BLaER1 (cell line): ENCODE data around the gene FSIP1.

Experiments
- H3K27ac ChIP-seq: shearing (Covaris generic); formaldehyde crosslinking; 2 replicates; pipeline ENCODE4 v1.8.1; 2022
- H3K27me3 ChIP-seq: shearing (Covaris generic); formaldehyde crosslinking; 2 replicates; pipeline ENCODE4 v1.8.1; 2022
- H3K36me3 ChIP-seq: shearing (Covaris generic); formaldehyde crosslinking; 2 replicates; pipeline ENCODE4 v1.8.1; 2022
- H3K4me1 ChIP-seq: shearing (Covaris generic); formaldehyde crosslinking; 2 replicates; pipeline ENCODE4 v1.8.1; 2022
- H3K4me2 ChIP-seq: shearing (Covaris generic); formaldehyde crosslinking; 2 replicates; pipeline ENCODE4 v1.8.1; 2022
- H3K4me3 ChIP-seq: shearing (Covaris generic); formaldehyde crosslinking; 2 replicates; pipeline ENCODE4 v1.8.1; 2022
- H3K9ac ChIP-seq: shearing (Covaris generic); formaldehyde crosslinking; 2 replicates; pipeline ENCODE4 v1.8.1; 2022
- H3K9me3 ChIP-seq: shearing (Covaris generic); formaldehyde crosslinking; 2 replicates; pipeline ENCODE4 v1.8.1; 2022
- H4K20me1 ChIP-seq: shearing (Covaris generic); formaldehyde crosslinking; 2 replicates; pipeline ENCODE4 v1.8.1; 2022
- Cebpa-rat ChIP-seq: shearing (Covaris generic); IDR thresholded peaks from 2 replicates; pipeline ENCODE4 v1.8.1; 2022

Gene FSIP1

DNA sequence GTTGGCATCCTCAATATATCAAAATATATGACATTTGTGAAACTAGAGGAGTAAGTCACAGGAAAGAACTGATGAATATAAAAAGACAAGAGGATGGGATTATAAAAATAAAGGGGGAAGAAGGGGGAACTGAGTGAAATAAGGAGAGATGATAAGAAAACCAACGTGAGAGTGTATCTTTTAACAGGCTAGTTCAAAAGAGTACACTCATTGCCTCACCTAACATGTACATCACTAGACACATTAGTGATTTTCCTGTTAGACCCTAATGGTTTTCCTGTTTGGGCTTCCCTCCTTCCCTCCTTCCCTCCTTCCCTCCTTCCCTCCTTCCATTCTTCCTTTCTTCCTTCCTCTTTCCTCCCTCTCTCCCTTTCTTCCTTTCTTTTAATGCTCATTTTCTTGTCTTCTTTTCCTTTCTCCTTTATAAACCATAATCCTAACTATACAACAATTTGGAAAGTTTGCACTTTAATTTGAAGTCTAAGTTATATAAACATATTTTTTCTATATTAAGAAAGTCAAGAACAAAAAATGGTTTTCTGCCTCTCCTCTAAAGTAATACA lies 35.8 kb downstream of the FSIP1 start:
- Histone ChIP-seq H3K9ac (no peak overlapping the region), H3K4me1 (no peaks in the 10 kb centered on the region), H3K4me2 (no peak overlapping the region), H3K4me3 (no peak overlapping the region), H3K27ac (no peak overlapping the region), H4K20me1 (no peaks in the 10 kb centered on the region), H3K27me3 (no peaks in the 10 kb centered on the region), H3K36me3 (no peaks in the 10 kb centered on the region), H3K9me3 (no peaks in the 10 kb centered on the region)
- TF ChIP-seq Cebpa-rat = no peak

DNA sequence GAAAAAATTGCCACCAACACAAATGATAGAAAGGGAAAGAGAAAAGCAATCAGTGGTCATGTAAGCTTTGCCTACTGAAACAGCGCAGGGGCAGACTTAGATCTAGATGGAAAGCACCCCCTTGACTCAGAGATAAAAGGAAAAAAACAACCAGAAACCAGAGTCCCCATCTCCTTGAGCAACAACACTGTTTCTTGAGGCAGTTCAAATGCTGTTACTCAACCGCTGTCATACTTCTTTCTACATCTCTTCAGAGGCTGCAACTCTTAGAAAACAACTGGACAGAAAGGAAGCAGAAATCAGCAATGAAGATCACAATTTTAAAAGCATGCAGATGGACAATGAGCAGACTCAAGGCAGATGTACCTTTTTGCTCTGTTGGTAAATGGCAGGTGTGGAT lies 36.5 kb downstream of the FSIP1 start:
- H3K4me1 ChIP-seq = no peaks in the 10 kb centered on the region
- H4K20me1 ChIP-seq = no peaks in the 10 kb centered on the region
- no peak overlapping the region for H3K27ac ChIP-seq
- no peaks in the 10 kb centered on the region for H3K9me3 ChIP-seq
- no peak overlapping the region for H3K4me2 ChIP-seq
- H3K4me3 ChIP-seq = no peak overlapping the region
- no peaks in the 10 kb centered on the region for H3K27me3 ChIP-seq
- H3K36me3 ChIP-seq = no peaks in the 10 kb centered on the region
- TF ChIP-seq Cebpa-rat = no peak
- H3K9ac ChIP-seq = no peak overlapping the region

DNA sequence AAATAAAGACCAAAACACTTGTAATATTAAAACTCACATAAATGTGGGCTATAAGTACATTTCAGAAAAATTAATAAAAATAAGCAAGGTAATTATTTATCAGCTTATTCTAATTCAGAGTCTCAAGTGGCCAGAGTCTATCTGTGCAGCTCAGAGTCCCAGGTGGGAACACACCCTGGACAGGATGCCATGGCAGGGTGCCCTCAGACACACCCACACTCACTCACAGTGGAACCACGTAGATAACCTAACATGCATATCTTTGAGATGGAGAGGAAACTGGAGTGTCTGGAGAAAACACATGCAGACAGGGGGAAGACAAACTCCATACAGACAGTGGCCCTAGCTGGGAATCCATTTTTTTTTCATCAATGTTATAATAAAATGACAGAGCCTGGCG lies 37.2 kb downstream of the FSIP1 start:
- Histone ChIP-seq H3K27me3 (no peaks in the 10 kb centered on the region), H3K27ac (no peak overlapping the region), H3K9me3 (no peaks in the 10 kb centered on the region), H4K20me1 (no peaks in the 10 kb centered on the region), H3K9ac (no peak overlapping the region), H3K4me3 (no peak overlapping the region), H3K4me1 (no peaks in the 10 kb centered on the region), H3K4me2 (no peak overlapping the region), H3K36me3 (no peaks in the 10 kb centered on the region)
- no peak for TF ChIP-seq Cebpa-rat

DNA sequence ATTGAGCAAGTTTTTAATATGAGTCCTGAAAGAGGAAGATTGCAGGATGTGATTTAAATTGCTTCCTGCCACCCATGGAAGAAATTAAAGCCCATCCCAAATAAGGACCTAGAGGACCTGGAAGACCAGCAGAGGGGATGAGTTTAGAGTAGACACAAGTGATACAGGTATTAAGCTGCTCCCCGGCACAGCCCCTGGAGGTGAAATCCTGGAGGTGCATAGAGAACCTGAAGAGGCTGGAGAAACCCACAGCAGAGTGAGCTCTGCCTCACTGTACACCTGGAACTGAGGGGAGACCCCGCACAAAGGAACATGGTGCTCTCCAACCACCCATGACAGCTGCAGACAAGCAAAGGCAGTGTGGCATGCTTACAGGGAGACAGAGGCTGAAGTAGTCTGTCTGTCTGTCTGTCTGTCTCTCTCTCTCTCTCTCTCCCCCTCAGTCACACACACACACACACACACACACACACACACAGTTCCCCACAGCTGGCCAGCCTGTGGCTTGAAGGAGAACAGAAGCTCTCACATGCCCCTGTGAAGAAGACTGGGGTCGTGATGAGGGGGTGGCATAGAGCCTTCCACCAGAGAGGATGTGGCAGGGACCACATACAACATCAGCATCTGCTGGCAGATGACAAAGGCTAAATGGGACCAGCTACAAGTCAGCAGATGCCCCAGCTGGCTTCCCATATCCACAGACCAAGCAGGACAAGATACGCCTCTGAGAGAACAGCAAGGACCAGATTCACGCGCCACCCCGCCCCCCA lies 38.1 kb downstream of the FSIP1 start:
- Histone ChIP-seq H3K4me3 (no peak overlapping the region), H3K9me3 (no peaks in the 10 kb centered on the region), H3K27ac (no peak overlapping the region), H3K4me2 (no peak overlapping the region), H3K27me3 (no peaks in the 10 kb centered on the region), H3K36me3 (no peaks in the 10 kb centered on the region), H3K4me1 (no peaks in the 10 kb centered on the region), H4K20me1 (no peaks in the 10 kb centered on the region), H3K9ac (no peak overlapping the region)
- no peak for TF ChIP-seq Cebpa-rat

DNA sequence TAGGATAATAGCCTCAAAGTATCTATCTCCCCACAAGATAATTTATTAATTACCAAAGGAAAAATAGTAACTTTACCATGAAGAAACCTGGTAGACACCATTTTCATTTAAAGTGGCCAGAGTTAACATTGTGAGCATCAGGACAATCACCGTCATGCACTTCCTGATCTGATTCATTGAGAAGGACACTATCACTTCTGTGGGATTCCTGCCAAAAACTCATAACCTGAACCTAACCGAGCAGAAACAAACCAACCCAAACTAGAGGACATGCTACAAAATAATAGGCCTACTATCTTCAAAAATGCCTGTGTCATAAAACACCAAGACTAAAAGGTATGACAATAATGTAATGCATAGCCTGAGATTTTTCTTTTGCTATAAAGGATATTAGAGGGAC lies 39.0 kb downstream of the FSIP1 start:
- Histone ChIP-seq H3K27me3 (no peaks in the 10 kb centered on the region), H3K4me2 (no peak overlapping the region), H3K27ac (no peak overlapping the region), H3K36me3 (no peaks in the 10 kb centered on the region), H3K9ac (no peak overlapping the region), H3K4me3 (no peak overlapping the region), H3K9me3 (no peaks in the 10 kb centered on the region), H4K20me1 (no peaks in the 10 kb centered on the region), H3K4me1 (no peaks in the 10 kb centered on the region)
- TF ChIP-seq Cebpa-rat = no peak

DNA sequence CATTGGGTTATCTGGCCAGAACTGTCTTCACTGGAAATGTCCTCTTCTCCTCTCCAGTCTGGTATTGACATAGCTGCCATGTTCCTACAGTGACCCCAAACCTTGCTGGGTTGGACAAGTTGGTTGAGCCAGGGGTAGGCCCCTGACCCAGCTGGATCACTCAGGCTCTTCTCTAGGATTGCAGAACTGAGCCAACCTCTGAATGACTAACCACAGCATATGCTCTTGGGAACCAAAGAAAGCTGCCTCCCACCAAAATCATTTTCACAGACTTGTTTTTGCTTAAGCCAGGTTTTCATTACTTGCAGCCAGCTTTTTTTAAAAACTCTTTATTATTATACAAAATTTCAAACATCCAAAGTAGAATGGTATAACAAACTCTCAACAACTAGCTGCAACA lies 41.4 kb downstream of the FSIP1 start:
- H3K27me3 ChIP-seq = no peaks in the 10 kb centered on the region
- H3K4me2 ChIP-seq = no peak overlapping the region
- no peak overlapping the region for H3K4me3 ChIP-seq
- H3K9me3 ChIP-seq = no peaks in the 10 kb centered on the region
- peaks cover 10% of the 10 kb centered on the region for H3K4me1 ChIP-seq
- no peaks in the 10 kb centered on the region for H4K20me1 ChIP-seq
- no peak overlapping the region for H3K9ac ChIP-seq
- no peak overlapping the region for H3K27ac ChIP-seq
- H3K36me3 ChIP-seq = no peaks in the 10 kb centered on the region
- no peak for TF ChIP-seq Cebpa-rat

DNA sequence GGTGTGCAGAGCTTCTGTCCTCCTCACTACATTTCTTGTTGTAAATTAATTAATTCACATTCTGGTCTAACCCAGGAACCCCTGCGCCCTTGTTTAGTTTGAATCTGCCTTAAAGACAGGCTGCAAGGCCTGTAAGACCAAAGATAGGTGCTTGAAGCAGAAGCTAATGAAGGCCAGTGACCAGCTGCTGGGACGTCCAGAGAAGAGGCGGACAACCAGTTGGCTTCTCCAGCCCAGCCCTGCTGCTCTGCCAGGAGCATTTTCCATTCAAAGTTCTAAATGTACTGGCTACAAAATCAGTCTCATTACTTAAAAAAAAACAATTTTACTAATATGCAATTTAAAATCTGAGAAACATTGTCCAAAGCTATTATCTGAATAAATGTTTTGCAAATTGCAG lies 43.6 kb downstream of the FSIP1 start:
- Histone ChIP-seq H3K4me1 (peaks cover 10% of the 10 kb centered on the region), H3K9ac (no peak overlapping the region), H3K4me3 (no peak overlapping the region), H3K27me3 (no peaks in the 10 kb centered on the region), H3K27ac (no peak overlapping the region), H3K36me3 (no peaks in the 10 kb centered on the region), H4K20me1 (no peaks in the 10 kb centered on the region), H3K9me3 (no peaks in the 10 kb centered on the region), H3K4me2 (no peak overlapping the region)
- no peak for TF ChIP-seq Cebpa-rat

DNA sequence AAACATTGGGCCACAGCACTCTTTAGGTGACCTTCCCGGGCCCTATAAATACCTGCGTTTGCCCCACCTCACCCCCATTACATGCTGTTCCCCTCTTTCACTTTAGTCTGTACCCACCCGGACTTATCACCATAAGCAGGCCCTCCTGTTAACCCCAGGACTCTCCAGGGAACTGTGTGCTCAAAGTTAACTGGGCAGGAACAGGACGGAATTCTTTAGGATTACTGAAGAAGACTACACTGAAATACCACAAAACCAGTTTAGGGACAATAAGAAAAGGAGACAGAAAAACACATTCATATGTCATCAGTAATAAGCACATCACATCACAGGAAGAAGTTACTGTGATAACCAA lies 45.5 kb downstream of the FSIP1 start:
- H3K27ac ChIP-seq = no peak overlapping the region
- no peak overlapping the region for H3K9ac ChIP-seq
- peaks cover 10% of the 10 kb centered on the region for H3K4me1 ChIP-seq
- no peak for TF ChIP-seq Cebpa-rat
- H3K36me3 ChIP-seq = no peaks in the 10 kb centered on the region
- no peaks in the 10 kb centered on the region for H4K20me1 ChIP-seq
- peak overlapping the region; percentile 30; the same call in 1 of the 2 replicates for H3K4me2 ChIP-seq
- no peaks in the 10 kb centered on the region for H3K27me3 ChIP-seq
- H3K4me3 ChIP-seq = no peak overlapping the region
- no peaks in the 10 kb centered on the region for H3K9me3 ChIP-seq

DNA sequence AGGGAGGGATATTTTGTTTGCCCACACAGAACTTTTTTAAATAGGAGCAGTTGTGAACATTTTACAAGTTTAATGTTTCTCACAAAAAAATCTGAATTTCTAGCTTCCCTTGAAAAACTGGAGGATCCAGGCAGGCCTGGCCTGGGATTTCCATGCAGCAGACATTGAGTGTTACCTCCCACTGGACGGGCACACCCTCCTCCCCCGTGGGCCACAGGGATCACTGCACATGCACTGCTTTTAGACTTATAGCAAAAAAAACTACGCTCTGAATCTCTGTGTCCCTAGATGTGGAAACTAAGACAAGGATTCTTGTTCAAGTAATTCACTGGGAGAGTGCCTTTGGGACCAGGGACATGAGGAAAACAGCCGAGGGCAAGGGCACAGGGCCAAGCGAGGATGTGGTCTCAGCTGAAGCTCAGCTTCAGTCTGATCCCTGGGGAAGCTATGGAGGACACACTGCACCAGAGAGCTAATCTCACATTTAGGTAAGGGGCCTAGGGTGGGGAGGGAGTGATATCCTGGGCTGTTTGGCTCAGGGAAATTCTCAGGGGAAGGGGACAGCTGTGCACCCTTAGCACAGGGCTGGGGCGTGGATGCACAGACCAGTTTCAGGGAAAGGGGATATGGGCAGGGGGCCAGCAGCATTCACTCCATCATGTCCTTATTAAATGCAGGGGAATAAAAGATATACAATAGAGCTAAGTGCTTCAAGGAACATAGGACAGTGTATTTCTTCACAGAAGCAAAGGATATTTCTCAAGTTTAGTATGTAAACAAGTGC lies 46.0 kb downstream of the FSIP1 start:
- H3K27ac ChIP-seq = no peak overlapping the region
- H3K9me3 ChIP-seq = no peaks in the 10 kb centered on the region
- H3K36me3 ChIP-seq = no peaks in the 10 kb centered on the region
- peak overlapping the region; percentile 30 for H3K4me2 ChIP-seq
- no peaks in the 10 kb centered on the region for H4K20me1 ChIP-seq
- no peak overlapping the region for H3K4me3 ChIP-seq
- no peak overlapping the region for H3K9ac ChIP-seq
- peaks cover 10% of the 10 kb centered on the region for H3K4me1 ChIP-seq
- H3K27me3 ChIP-seq = no peaks in the 10 kb centered on the region
- TF ChIP-seq Cebpa-rat = no peak

DNA sequence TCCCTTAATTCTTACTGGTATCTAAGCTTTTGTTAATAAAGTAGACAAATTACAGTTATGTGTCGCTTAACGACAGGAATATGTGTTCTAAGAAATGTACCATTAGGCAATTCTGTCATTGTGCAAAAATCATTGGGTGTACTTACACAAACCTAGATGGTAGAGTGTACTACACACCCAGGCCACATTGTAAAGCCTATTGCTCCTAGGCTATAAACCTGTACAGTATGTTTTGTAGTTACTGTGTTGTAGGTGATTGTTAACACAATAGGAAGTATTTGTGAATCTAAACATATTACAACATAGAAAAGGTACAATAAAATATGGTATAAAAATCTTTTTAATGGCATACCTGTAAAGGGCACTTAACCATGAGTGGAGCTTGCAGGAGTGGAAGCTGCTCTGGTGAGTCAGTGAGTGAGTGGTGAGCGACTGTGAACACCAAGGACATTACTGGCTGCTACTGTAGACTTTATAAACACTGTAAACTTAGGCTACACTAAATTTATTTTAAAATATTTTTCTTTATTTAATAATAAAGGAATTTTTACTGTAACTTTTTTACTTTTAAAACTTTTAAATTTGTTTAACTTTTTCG lies 47.4 kb downstream of the FSIP1 start:
- H4K20me1 ChIP-seq = no peaks in the 10 kb centered on the region
- H3K9ac ChIP-seq = no peak overlapping the region
- H3K36me3 ChIP-seq = no peaks in the 10 kb centered on the region
- H3K4me3 ChIP-seq = no peak overlapping the region
- H3K4me1 ChIP-seq = peaks cover 10% of the 10 kb centered on the region
- H3K4me2 ChIP-seq = no peak overlapping the region
- no peak for TF ChIP-seq Cebpa-rat
- H3K9me3 ChIP-seq = no peaks in the 10 kb centered on the region
- no peaks in the 10 kb centered on the region for H3K27me3 ChIP-seq
- no peak overlapping the region for H3K27ac ChIP-seq
